GM23338 (cell line): ENCODE data around the gene DGKG. TPM values are rescaled to one million over a fixed set of nuclear protein-coding genes. Genes with fewer than 3 reads are reported as not detected.

ENCODE experiments used
- ATAC-seq: fragments of 200-7000 bp; cut with Tn5 transposase; 3 replicates; pipeline ENCODE4 v1.9.1; 2020
- DNase-seq: peaks from one replicate; pipeline ENCODE4 v3.0.0-alpha.2; 2015; ENCODE audit warnings: low spot score
- H2AFZ ChIP-seq: fragments of 200-600 bp; sonication (generic); 2 replicates; pipeline ENCODE4 v1.8.0; 2016; ENCODE audit warnings: antibody characterized with exemption, mild to moderate bottlenecking, moderate library complexity
- H3F3A ChIP-seq: fragments of 200-600 bp; sonication (generic); replicated peaks from 2 replicates; pipeline ENCODE4 v1.8.0; 2017; ENCODE audit warnings: antibody characterized with exemption, mixed run types, low read depth
- H3K27ac ChIP-seq: fragments of 200-600 bp; sonication (generic); 2 replicates; pipeline ENCODE4 v1.6.1; 2016; ENCODE audit warnings: low read depth
- H3K27me3 ChIP-seq: fragments of 200-600 bp; sonication (generic); 2 replicates; pipeline ENCODE4 v1.8.0; 2016; ENCODE audit warnings: mild to moderate bottlenecking, mixed run types, moderate library complexity; ENCODE audit not compliant: insufficient read depth
- H3K36me3 ChIP-seq: fragments of 200-600 bp; sonication (generic); 2 replicates; pipeline ENCODE4 v1.8.0; 2016; ENCODE audit warnings: mild to moderate bottlenecking; ENCODE audit not compliant: insufficient read depth
- H3K4me1 ChIP-seq: fragments of 200-600 bp; sonication (generic); 2 replicates; pipeline ENCODE4 v1.8.0; 2016; ENCODE audit warnings: mild to moderate bottlenecking, moderate library complexity; ENCODE audit not compliant: insufficient read depth
- H3K4me2 ChIP-seq: fragments of 200-600 bp; sonication (generic); 2 replicates; pipeline ENCODE4 v1.7.1; 2017; ENCODE audit warnings: mixed run types
- H3K4me3 ChIP-seq: fragments of 200-600 bp; sonication (generic); 2 replicates; pipeline ENCODE4 v1.6.1; 2016; ENCODE audit warnings: mixed run types
- H3K79me2 ChIP-seq: fragments of 200-600 bp; sonication (generic); replicated peaks from 2 replicates; pipeline ENCODE4 v1.8.0; 2017; ENCODE audit warnings: mild to moderate bottlenecking; ENCODE audit not compliant: insufficient read depth
- H3K9me2 ChIP-seq: fragments of 200-600 bp; sonication (generic); 2 replicates; pipeline ENCODE4 v1.8.0; 2017; ENCODE audit not compliant: insufficient read depth
- H4K20me1 ChIP-seq: fragments of 200-600 bp; sonication (generic); replicated peaks from 2 replicates; pipeline ENCODE4 v1.8.0; 2017; ENCODE audit warnings: mild to moderate bottlenecking; ENCODE audit not compliant: insufficient read depth
- H3K27ac Mint-ChIP-seq: 2 replicates; pipeline ENCODE4 v1.8.0; 2020; ENCODE audit warnings: inconsistent platforms, mild to moderate bottlenecking, moderate library complexity, mixed read lengths
- H3K27me3 Mint-ChIP-seq: 3 replicates; pipeline ENCODE4 v1.8.0; 2022; ENCODE audit warnings: low read depth, mild to moderate bottlenecking, moderate library complexity, mixed read lengths, inconsistent platforms; ENCODE audit not compliant: insufficient read depth, poor library complexity
- H3K36me3 Mint-ChIP-seq: 3 replicates; pipeline ENCODE4 v1.8.0; 2021; ENCODE audit warnings: low read depth, mild to moderate bottlenecking, inconsistent platforms, moderate library complexity, mixed read lengths
- H3K4me1 Mint-ChIP-seq: 3 replicates; pipeline ENCODE4 v1.8.0; 2020; ENCODE audit warnings: mild to moderate bottlenecking, inconsistent platforms, mixed read lengths
- H3K4me3 Mint-ChIP-seq: 3 replicates; pipeline ENCODE4 v1.8.0; 2021; ENCODE audit warnings: moderate library complexity, mild to moderate bottlenecking, inconsistent platforms, mixed read lengths
- H3K9me3 Mint-ChIP-seq: 3 replicates; pipeline ENCODE4 v1.8.0; 2020; ENCODE audit warnings: moderate library complexity, mild to moderate bottlenecking, inconsistent platforms, mixed read lengths
- CREB1 ChIP-seq: fragments of 250-450 bp; sonication (Bioruptor Pico); IDR thresholded peaks from 2 replicates; pipeline ENCODE4 v1.5.0; 2020; ENCODE audit warnings: low read depth, mild to moderate bottlenecking, moderate library complexity
- CTCF ChIP-seq, 2 experiments: fragments of 200-600 bp in 1 of 2; sonication (generic) in 1 of 2; conservative IDR thresholded peaks; 2 replicates each; pipeline versions ENCODE4 v1.5.1 to v1.6.1; 2016 to 2017; ENCODE audit warnings: antibody characterized with exemption in 2 of 2, low read depth in 2 of 2, mild to moderate bottlenecking in 2 of 2, moderate library complexity in 1 of 2
- EZH2phosphoT487 ChIP-seq: fragments of 200-600 bp; sonication (generic); IDR thresholded peaks from one replicate; pipeline ENCODE4 v1.8.1; 2018; ENCODE audit warnings: antibody characterized with exemption; ENCODE audit not compliant: unreplicated experiment
- JUNB ChIP-seq: IDR thresholded peaks from one replicate; pipeline ENCODE4 v1.6.1; 2016; ENCODE audit warnings: antibody characterized with exemption; ENCODE audit not compliant: unreplicated experiment
- NANOG ChIP-seq: IDR thresholded peaks from 2 replicates; pipeline ENCODE4 v1.6.1; 2016; ENCODE audit warnings: antibody characterized with exemption, borderline replicate concordance
- POLR2AphosphoS5 ChIP-seq: IDR thresholded peaks from 2 replicates; pipeline ENCODE4 v1.6.1; 2016; ENCODE audit warnings: antibody characterized with exemption, low read depth
- STAT1 ChIP-seq: IDR thresholded peaks from one replicate; pipeline ENCODE4 v1.6.1; 2016; ENCODE audit warnings: antibody characterized with exemption; ENCODE audit not compliant: unreplicated experiment
- ZNF114 ChIP-seq: fragments of 250-450 bp; sonication (Bioruptor Pico); IDR thresholded peaks from 2 replicates; pipeline ENCODE4 v1.5.0; 2020; ENCODE audit warnings: mild to moderate bottlenecking, moderate library complexity
- ZNF331 ChIP-seq: fragments of 250-450 bp; sonication (Bioruptor Pico); IDR thresholded peaks from 2 replicates; pipeline ENCODE4 v1.5.0; 2020; ENCODE audit warnings: low read depth, mild to moderate bottlenecking, moderate library complexity
- polyA plus RNA-seq: library from polyadenylated mRNA; unstranded; fragments of >200 nt; fragmentation: Nextera tagmentation; extraction: Ambion mirVana; gene quantifications from 2 replicates; pipeline ENCODE4 v1.2.1, GENCODE V29; 2016
- total RNA-seq: library from RNA; depleted of rRNA; stranded (reverse); fragments of >200 nt; shearing (Covaris generic); gene quantifications from 2 replicates; pipeline ENCODE4 v1.2.3, GENCODE V29; 2014
- TF ChIP-seq, protein P1 (sequence below): IDR thresholded peaks from 2 replicates; pipeline ENCODE4 v1.6.1; 2016; ENCODE audit warnings: antibody characterized with exemption
- TF ChIP-seq, protein P2 (sequence below): fragments of 250-450 bp; sonication (Bioruptor Pico); IDR thresholded peaks from 2 replicates; pipeline ENCODE4 v1.5.0; 2020; ENCODE audit warnings: mild to moderate bottlenecking, moderate library complexity
- TF ChIP-seq, protein P3 (sequence below): IDR thresholded peaks from one replicate; pipeline ENCODE4 v1.6.1; 2018; ENCODE audit warnings: antibody characterized with exemption; ENCODE audit not compliant: unreplicated experiment

DGKG gene
- total and polyA plus RNA-seq, 2 experiments from 2014 or later = 0.14 to 0.31 TPM

DNA sequence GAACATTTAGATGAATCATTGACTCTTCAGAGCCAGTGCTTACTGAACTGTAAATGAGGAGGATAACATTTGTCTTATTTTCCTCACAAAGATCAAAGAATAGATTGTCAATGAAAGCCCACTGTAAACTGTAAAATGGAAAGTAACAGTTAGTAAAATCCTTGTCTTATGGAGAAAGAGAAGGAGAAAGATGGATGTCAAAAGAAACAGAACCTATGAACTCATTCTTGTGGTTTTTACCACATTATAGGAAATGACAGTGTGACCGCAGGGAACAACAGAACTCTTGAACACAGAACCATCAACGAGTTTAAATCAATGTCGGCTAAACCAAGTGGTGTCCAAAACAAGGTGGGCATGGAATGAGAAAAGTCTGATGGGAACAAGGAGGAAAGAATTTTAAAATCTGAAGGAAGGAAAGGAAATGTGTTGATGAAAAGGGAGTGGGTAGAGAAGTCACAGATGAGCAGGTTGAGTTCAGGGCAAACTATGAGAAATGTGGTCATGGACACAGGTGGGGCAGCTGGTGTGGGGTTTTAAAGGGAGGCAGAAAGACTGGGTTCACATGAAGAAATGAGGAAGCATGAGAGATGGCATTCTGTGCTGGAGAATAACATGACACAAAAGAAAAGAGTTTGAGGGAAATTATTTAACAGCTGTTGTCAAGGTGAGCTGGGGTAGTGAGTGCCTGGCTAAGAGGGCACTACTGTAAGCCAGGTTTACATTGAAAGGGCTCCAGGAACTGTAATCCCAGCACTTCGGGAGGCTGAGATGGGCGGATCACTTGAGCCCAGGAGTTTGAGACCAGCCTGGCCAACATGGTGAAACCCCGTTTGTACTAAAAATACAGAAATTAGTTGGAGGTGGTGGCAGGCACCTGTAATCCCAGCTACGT, 210.7 kb downstream of the DGKG start:
- Histone ChIP-seq H2AFZ (no peak overlapping the region), H3K4me3 (no peak overlapping the region), H3K36me3 (no peaks in the 10 kb centered on the region), H3F3A (no peaks in the 10 kb centered on the region), H3K4me1 (no peaks in the 10 kb centered on the region), H3K4me2 (no peak overlapping the region), H3K27me3 (no peaks in the 10 kb centered on the region), H3K9me2 (no peaks in the 10 kb centered on the region), H3K27ac (no peak overlapping the region), H3K79me2 (no peaks in the 10 kb centered on the region), H4K20me1 (no peaks in the 10 kb centered on the region)
- peaks cover 8% of the 10 kb centered on the region for H3K27me3 Mint-ChIP-seq
- peaks cover 10% of the 10 kb centered on the region; the same call in 2 of the 3 replicates for H3K4me1 Mint-ChIP-seq
- ATAC-seq (no peak), DNase-seq (no peak)
- H3K4me3 Mint-ChIP-seq = no peak overlapping the region
- no peak overlapping the region for H3K27ac Mint-ChIP-seq
- no peaks in the 10 kb centered on the region for H3K36me3 Mint-ChIP-seq
- H3K9me3 Mint-ChIP-seq = no peaks in the 10 kb centered on the region
- TF ChIP-seq ZNF331 (CRISPR knock-in tag) (no peak), NANOG (no peak), ZNF114 (no peak), CREB1 (CRISPR knock-in tag) (no peak), STAT1 (no peak), POLR2AphosphoS5 (no peak), CTCF (conservative IDR thresholded peaks at IDR 0.05; ENCODE audit: low read depth in 2 of 2) (no peak), EZH2phosphoT487 (no peak), JUNB (no peak)
- TF ChIP-seq, protein P1, sequence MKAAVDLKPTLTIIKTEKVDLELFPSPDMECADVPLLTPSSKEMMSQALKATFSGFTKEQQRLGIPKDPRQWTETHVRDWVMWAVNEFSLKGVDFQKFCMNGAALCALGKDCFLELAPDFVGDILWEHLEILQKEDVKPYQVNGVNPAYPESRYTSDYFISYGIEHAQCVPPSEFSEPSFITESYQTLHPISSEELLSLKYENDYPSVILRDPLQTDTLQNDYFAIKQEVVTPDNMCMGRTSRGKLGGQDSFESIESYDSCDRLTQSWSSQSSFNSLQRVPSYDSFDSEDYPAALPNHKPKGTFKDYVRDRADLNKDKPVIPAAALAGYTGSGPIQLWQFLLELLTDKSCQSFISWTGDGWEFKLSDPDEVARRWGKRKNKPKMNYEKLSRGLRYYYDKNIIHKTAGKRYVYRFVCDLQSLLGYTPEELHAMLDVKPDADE = no peak
- TF ChIP-seq, protein P2, sequence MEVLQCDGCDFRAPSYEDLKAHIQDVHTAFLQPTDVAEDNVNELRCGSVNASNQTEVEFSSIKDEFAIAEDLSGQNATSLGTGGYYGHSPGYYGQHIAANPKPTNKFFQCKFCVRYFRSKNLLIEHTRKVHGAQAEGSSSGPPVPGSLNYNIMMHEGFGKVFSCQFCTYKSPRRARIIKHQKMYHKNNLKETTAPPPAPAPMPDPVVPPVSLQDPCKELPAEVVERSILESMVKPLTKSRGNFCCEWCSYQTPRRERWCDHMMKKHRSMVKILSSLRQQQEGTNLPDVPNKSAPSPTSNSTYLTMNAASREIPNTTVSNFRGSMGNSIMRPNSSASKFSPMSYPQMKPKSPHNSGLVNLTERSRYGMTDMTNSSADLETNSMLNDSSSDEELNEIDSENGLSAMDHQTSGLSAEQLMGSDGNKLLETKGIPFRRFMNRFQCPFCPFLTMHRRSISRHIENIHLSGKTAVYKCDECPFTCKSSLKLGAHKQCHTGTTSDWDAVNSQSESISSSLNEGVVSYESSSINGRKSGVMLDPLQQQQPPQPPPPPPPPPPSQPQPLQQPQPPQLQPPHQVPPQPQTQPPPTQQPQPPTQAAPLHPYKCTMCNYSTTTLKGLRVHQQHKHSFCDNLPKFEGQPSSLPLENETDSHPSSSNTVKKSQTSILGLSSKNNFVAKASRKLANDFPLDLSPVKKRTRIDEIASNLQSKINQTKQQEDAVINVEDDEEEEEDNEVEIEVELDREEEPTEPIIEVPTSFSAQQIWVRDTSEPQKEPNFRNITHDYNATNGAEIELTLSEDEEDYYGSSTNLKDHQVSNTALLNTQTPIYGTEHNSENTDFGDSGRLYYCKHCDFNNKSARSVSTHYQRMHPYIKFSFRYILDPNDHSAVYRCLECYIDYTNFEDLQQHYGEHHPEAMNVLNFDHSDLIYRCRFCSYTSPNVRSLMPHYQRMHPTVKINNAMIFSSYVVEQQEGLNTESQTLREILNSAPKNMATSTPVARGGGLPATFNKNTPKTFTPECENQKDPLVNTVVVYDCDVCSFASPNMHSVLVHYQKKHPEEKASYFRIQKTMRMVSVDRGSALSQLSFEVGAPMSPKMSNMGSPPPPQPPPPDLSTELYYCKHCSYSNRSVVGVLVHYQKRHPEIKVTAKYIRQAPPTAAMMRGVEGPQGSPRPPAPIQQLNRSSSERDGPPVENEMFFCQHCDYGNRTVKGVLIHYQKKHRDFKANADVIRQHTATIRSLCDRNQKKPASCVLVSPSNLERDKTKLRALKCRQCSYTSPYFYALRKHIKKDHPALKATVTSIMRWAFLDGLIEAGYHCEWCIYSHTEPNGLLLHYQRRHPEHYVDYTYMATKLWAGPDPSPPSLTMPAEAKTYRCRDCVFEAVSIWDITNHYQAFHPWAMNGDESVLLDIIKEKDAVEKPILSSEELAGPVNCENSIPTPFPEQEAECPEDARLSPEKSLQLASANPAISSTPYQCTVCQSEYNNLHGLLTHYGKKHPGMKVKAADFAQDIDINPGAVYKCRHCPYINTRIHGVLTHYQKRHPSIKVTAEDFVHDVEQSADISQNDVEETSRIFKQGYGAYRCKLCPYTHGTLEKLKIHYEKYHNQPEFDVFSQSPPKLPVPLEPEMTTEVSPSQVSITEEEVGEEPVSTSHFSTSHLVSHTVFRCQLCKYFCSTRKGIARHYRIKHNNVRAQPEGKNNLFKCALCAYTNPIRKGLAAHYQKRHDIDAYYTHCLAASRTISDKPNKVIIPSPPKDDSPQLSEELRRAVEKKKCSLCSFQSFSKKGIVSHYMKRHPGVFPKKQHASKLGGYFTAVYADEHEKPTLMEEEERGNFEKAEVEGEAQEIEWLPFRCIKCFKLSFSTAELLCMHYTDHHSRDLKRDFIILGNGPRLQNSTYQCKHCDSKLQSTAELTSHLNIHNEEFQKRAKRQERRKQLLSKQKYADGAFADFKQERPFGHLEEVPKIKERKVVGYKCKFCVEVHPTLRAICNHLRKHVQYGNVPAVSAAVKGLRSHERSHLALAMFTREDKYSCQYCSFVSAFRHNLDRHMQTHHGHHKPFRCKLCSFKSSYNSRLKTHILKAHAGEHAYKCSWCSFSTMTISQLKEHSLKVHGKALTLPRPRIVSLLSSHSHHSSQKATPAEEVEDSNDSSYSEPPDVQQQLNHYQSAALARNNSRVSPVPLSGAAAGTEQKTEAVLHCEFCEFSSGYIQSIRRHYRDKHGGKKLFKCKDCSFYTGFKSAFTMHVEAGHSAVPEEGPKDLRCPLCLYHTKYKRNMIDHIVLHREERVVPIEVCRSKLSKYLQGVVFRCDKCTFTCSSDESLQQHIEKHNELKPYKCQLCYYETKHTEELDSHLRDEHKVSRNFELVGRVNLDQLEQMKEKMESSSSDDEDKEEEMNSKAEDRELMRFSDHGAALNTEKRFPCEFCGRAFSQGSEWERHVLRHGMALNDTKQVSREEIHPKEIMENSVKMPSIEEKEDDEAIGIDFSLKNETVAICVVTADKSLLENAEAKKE (CRISPR knock-in tag) = no peak
- TF ChIP-seq, protein P3, sequence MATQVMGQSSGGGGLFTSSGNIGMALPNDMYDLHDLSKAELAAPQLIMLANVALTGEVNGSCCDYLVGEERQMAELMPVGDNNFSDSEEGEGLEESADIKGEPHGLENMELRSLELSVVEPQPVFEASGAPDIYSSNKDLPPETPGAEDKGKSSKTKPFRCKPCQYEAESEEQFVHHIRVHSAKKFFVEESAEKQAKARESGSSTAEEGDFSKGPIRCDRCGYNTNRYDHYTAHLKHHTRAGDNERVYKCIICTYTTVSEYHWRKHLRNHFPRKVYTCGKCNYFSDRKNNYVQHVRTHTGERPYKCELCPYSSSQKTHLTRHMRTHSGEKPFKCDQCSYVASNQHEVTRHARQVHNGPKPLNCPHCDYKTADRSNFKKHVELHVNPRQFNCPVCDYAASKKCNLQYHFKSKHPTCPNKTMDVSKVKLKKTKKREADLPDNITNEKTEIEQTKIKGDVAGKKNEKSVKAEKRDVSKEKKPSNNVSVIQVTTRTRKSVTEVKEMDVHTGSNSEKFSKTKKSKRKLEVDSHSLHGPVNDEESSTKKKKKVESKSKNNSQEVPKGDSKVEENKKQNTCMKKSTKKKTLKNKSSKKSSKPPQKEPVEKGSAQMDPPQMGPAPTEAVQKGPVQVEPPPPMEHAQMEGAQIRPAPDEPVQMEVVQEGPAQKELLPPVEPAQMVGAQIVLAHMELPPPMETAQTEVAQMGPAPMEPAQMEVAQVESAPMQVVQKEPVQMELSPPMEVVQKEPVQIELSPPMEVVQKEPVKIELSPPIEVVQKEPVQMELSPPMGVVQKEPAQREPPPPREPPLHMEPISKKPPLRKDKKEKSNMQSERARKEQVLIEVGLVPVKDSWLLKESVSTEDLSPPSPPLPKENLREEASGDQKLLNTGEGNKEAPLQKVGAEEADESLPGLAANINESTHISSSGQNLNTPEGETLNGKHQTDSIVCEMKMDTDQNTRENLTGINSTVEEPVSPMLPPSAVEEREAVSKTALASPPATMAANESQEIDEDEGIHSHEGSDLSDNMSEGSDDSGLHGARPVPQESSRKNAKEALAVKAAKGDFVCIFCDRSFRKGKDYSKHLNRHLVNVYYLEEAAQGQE = no peak
